Renal cortex interstitium (tissue), 11 donors: ENCODE results near the gene TMEM126B. TPM values are rescaled to one million over a fixed set of nuclear protein-coding genes. Genes with fewer than 3 reads are reported as not detected.
"Not testable (repeated sequence)": the region's sequence is repeated elsewhere in the genome, so short reads cannot be mapped to it uniquely, and the experiment has no call there.

Source experiments
- DNase-seq, 11 donors: peaks; one replicate each; pipeline ENCODE4 v3.0.0-alpha.2; 2013; ENCODE audit warnings: low read depth in 9 of 11, low spot score in 4 of 11; ENCODE audit errors: extremely low read depth in 1 of 11
- polyA plus RNA-seq, 3 donors: library from polyadenylated mRNA; unstranded; fragments of 120-200 nt; gene quantifications; one replicate each; pipeline ENCODE4 v1.2.1, GENCODE V29; 2013; ENCODE audit not compliant: insufficient read length in 3 of 3

The TMEM126B gene
- polyA plus RNA-seq, 3 donors, result 53.8 to 63.3 (median 58.8) TPM

GRCh38 chr11:85665733-85666132 is 37.3 kb downstream of the TMEM126B start:
- no peak for DNase-seq

DNA sequence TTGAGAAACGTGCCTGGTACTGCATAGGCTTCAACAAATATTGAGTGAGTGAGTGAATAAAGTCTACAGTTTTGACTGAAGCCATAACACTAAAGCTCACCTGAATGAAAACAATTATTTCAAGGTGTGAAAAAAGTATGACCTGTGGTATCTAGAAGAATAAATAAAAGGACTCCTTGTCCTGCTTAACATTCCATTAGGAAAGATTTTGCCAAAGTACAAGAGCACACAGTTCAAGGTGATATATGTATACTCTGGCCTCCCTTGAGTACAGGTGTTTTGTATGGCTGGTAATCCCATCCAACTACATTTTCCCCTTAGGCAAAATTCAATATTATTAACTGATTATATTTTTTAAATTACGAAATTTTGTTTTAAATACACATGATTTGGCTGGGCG is 38.3 kb downstream of the TMEM126B start:
- no peak for DNase-seq

GRCh38 chr11:85668157-85668556 is 39.8 kb downstream of the TMEM126B start:
- no peak for DNase-seq

- not testable (repeated sequence) for DNase-seq
Measured at GRCh38 chr11:85670949-85671663, 42.7 kb downstream of the TMEM126B start.

DNA sequence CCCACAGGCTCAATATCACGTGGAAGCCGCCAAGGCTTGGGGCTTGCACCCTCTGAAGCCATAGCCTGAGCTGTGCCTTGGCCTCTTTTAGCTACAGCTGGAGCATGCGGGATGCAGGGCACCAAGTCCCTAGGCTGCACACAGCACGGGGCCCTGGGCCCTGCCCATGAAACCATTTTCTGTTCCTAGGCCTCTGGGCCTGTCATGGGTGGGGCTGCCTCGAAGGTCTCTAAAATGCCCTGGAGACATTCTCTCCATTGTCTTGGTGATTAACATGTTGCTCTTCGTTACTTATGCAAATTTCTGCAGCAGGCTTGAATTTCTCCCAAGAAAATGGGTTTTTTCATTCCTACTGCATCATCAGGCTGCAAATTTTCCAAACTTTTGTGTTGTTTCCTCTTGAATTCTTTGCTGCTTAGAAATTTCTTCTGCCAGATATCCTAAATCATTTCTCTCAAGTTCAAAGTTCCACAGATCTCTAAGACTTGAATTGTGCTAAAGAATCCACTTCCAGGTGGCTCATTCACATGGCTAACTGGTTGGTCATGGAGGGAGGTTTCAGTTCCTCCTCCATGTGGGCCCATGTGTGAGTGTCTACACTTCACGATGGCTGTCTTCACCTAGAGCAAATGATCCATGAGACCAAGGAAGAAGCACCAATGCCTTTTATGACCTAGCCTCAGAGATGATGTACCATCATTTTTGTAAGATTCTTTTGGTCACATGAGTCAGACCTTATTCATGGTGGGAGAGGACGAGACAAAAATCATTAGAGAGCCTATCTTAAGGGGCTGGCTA is 43.9 kb downstream of the TMEM126B start:
- DNase-seq, result no peak

GRCh38 chr11:85673393-85673792 is 45.0 kb downstream of the TMEM126B start:
- DNase-seq, result no peak

GRCh38 chr11:85679576-85679975 is 51.2 kb downstream of the TMEM126B start:
- DNase-seq, result no peak

DNA sequence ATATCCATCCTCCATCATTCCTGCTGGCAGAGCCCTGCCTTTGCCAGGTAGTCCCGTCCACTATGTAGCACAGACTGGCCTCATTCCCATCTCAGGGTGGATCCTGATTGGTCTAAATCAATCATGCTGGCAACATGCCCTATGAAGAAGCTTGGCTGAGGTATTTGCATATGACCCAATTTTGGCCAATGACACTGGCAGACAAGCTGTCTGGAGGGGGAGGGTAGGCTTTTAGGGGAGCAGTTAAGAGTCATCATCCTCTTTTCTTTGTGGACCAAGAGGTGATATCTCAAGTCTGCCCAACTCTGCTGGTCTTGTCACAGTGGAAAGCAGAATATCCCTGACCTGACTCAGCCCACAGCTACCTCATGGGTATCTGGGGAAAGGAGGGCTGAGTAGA is 52.5 kb downstream of the TMEM126B start:
- no peak for DNase-seq

DNA sequence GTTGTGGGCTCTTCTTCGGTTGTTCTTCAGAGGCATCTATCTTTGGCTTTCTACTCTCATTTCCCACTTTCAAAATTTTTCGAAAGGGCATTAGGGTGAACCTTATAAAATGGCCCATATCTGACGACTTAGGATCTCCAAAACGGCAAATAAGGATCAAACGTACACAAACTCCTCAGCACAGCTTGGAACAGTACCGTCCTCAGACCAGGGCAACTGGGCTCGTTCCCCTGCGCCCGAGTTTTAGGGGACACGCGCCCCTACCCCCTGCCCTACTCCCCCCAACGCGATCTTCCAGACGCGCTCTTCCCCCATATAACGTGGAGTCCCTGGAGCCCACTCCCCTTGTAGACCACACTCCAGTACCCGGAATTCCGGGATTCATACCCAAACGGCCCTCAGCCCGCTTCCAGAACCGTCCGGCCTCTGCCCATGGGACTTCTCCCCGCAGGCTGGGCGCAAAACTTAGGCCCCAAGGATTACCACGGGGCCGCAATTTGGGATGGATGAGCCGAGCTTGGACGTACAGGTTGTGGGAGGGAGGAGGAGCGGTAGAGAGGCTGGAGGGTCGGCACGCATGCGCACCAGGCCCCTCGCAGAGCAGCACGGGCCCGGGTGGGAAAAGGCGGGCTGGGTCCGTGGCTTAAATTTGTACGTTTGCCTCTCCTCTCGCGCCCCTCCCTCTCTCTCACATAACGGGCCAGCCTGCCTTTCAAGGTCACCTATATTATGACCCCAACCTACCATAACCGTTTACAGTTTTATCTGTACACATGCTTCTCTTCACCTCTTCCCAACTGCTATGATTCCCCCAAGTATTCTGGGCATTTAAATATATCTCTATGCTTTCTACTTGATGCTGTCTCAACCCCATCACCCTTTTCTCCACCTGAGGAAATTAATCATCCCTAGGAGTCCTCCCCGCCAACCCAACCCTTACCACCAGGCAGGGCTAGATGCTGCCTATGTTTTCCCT is 54.2 kb downstream of the TMEM126B start:
- DNase-seq, result peak in 8 of 11 donors; percentile 58 to 75 (median 68)

- peak in 9 of 11 donors; percentile 52 to 82 (median 70) for DNase-seq
Measured at GRCh38 chr11:85685125-85685819, 56.9 kb downstream of the TMEM126B start.

GRCh38 chr11:85685820-85686459 is 57.5 kb downstream of the TMEM126B start, which contains the start of gene CCDC89:
TSS of gene CCDC89 (minus strand) at chr11:85686195. CDS start at chr11:85686130, 65 bp downstream.
- DNase-seq, result peak; percentile 65 to 94 (median 84)

Other genes with a start within 250 kb of the TMEM126B start
- 10 to 100 TPM in 2 of 3 donors, 1 to 10 TPM in 1; 9.9 to 11.8 (median 10.1) TPM for gene DLG2, start 1.2 kb upstream of the TMEM126B start, polyA plus RNA-seq
- gene TMEM126A, start 19.4 kb downstream of the TMEM126B start, polyA plus RNA-seq, result 10 to 100 TPM; 31.3 to 39.3 (median 33.3) TPM
- gene CREBZF, start 36.5 kb downstream of the TMEM126B start, polyA plus RNA-seq, result 100 to 1,000 TPM in 2 of 3 donors, 10 to 100 TPM in 1; 96.3 to 131 (median 120) TPM
- 1 to 10 TPM; 2.4 to 4.1 (median 3.2) TPM for gene CCDC89, start 57.6 kb downstream of the TMEM126B start, polyA plus RNA-seq
- gene SYTL2, start 182.5 kb downstream of the TMEM126B start, polyA plus RNA-seq, result 100 to 1,000 TPM in 1 of 3 donors, 10 to 100 TPM in 2; 66.2 to 103 (median 90.8) TPM
- gene CCDC83, start 226.8 kb downstream of the TMEM126B start, polyA plus RNA-seq, result under 1 TPM in 2 of 3 donors, not detected in 1; 0.06 to 0.12 TPM